ENCODE measurements around the gene PARP2.

- TF ChIP-seq POLR2AphosphoS5 (IDR thresholded peaks at IDR 0.05; ENCODE audit: low read depth, low read length) = no peak
- no peak for TF ChIP-seq POLR2A (IDR thresholded peaks at IDR 0.05; ENCODE audit: low read depth, low read length)
- TF ChIP-seq TAF1 (IDR thresholded peaks at IDR 0.05; ENCODE audit: borderline replicate concordance, low read depth, low read length) = no peak
Observed at GRCh38 chr14:20379743-20380142, 36.3 kb downstream of the PARP2 start.
